Stimulated activated naive CD8-positive, alpha-beta T cell treated with anti-CD3 and anti-CD28 coated beads, Interleukin-15, Interleukin-2, amounts not matched to agents 100 ng/mL and 50 ng/mL, for 24 hours (primary cell): ENCODE results near the gene ZBTB7C.

ENCODE experiments used
- H3K27ac Mint-ChIP-seq: one replicate; pipeline ENCODE4 v1.8.0; 2021; ENCODE audit warnings: mild to moderate bottlenecking, mixed read lengths
- H3K27me3 Mint-ChIP-seq: one replicate; pipeline ENCODE4 v1.8.0; 2021; ENCODE audit warnings: mixed read lengths
- H3K36me3 Mint-ChIP-seq: one replicate; pipeline ENCODE4 v1.8.0; 2021; ENCODE audit warnings: low read depth, mixed read lengths
- H3K4me1 Mint-ChIP-seq: one replicate; pipeline ENCODE4 v1.8.0; 2021; ENCODE audit warnings: low read depth, mixed read lengths
- H3K4me3 Mint-ChIP-seq: one replicate; pipeline ENCODE4 v1.8.0; 2021; ENCODE audit warnings: mild to moderate bottlenecking, mixed read lengths
- H3K9me3 Mint-ChIP-seq: one replicate; pipeline ENCODE4 v1.8.0; 2021; ENCODE audit warnings: mixed read lengths

Gene ZBTB7C

GRCh38 chr18:48132797-48133655, 276.2 kb downstream of the ZBTB7C start:
- Mint-ChIP-seq H3K27me3 (peaks cover 67% of the 10 kb centered on the region), H3K36me3 (no peaks in the 10 kb centered on the region), H3K4me3 (no peak overlapping the region), H3K27ac (no peak overlapping the region), H3K9me3 (no peaks in the 10 kb centered on the region), H3K4me1 (peaks cover 13% of the 10 kb centered on the region)

- peaks cover 65% of the 10 kb centered on the region for H3K27me3 Mint-ChIP-seq
- no peaks in the 10 kb centered on the region for H3K36me3 Mint-ChIP-seq
- no peak overlapping the region for H3K4me3 Mint-ChIP-seq
- H3K4me1 Mint-ChIP-seq = peaks cover 2% of the 10 kb centered on the region
- no peak overlapping the region for H3K27ac Mint-ChIP-seq
- no peaks in the 10 kb centered on the region for H3K9me3 Mint-ChIP-seq
These were observed 278.1 kb downstream of the ZBTB7C start for GRCh38 chr18:48131042-48131441.

- Mint-ChIP-seq H3K4me1 (peaks cover 12% of the 10 kb centered on the region), H3K36me3 (no peaks in the 10 kb centered on the region), H3K27ac (no peak overlapping the region), H3K4me3 (no peak overlapping the region), H3K9me3 (no peaks in the 10 kb centered on the region), H3K27me3 (peaks cover 62% of the 10 kb centered on the region)
These were observed 279.5 kb downstream of the ZBTB7C start for GRCh38 chr18:48129621-48130082.

GRCh38 chr18:48127606-48128005, 281.6 kb downstream of the ZBTB7C start:
- Mint-ChIP-seq H3K27me3 (peaks cover 42% of the 10 kb centered on the region), H3K36me3 (no peaks in the 10 kb centered on the region), H3K27ac (no peak overlapping the region), H3K9me3 (no peaks in the 10 kb centered on the region), H3K4me1 (peaks cover 14% of the 10 kb centered on the region), H3K4me3 (no peak overlapping the region)

- Mint-ChIP-seq H3K4me3 (no peak overlapping the region), H3K4me1 (peaks cover 14% of the 10 kb centered on the region), H3K27ac (no peak overlapping the region), H3K36me3 (no peaks in the 10 kb centered on the region), H3K9me3 (no peaks in the 10 kb centered on the region), H3K27me3 (peaks cover 38% of the 10 kb centered on the region)
These were observed 282.9 kb downstream of the ZBTB7C start for GRCh38 chr18:48126240-48126639.

- peak overlapping the region; percentile 26 for H3K27ac Mint-ChIP-seq
- H3K9me3 Mint-ChIP-seq = no peaks in the 10 kb centered on the region
- peaks cover 14% of the 10 kb centered on the region for H3K4me1 Mint-ChIP-seq
- no peak overlapping the region for H3K4me3 Mint-ChIP-seq
- H3K36me3 Mint-ChIP-seq = no peaks in the 10 kb centered on the region
- peaks cover 38% of the 10 kb centered on the region for H3K27me3 Mint-ChIP-seq
These were observed 283.5 kb downstream of the ZBTB7C start for GRCh38 chr18:48125724-48126123.

- no peak overlapping the region for H3K4me3 Mint-ChIP-seq
- H3K27ac Mint-ChIP-seq = peak overlapping the region; percentile 26
- no peaks in the 10 kb centered on the region for H3K36me3 Mint-ChIP-seq
- H3K9me3 Mint-ChIP-seq = no peaks in the 10 kb centered on the region
- H3K27me3 Mint-ChIP-seq = peaks cover 31% of the 10 kb centered on the region
- H3K4me1 Mint-ChIP-seq = peaks cover 14% of the 10 kb centered on the region
These were observed 284.1 kb downstream of the ZBTB7C start for GRCh38 chr18:48124857-48125626.

GRCh38 chr18:48123941-48124340, 285.2 kb downstream of the ZBTB7C start:
- Mint-ChIP-seq H3K36me3 (no peaks in the 10 kb centered on the region), H3K4me1 (peaks cover 14% of the 10 kb centered on the region), H3K4me3 (no peak overlapping the region), H3K27me3 (peaks cover 26% of the 10 kb centered on the region), H3K27ac (no peak overlapping the region), H3K9me3 (no peaks in the 10 kb centered on the region)

- H3K27ac Mint-ChIP-seq = no peak overlapping the region
- no peaks in the 10 kb centered on the region for H3K9me3 Mint-ChIP-seq
- peaks cover 19% of the 10 kb centered on the region for H3K27me3 Mint-ChIP-seq
- H3K36me3 Mint-ChIP-seq = no peaks in the 10 kb centered on the region
- H3K4me3 Mint-ChIP-seq = no peak overlapping the region
- H3K4me1 Mint-ChIP-seq = peaks cover 14% of the 10 kb centered on the region
These were observed 285.9 kb downstream of the ZBTB7C start for GRCh38 chr18:48123324-48123723.

- Mint-ChIP-seq H3K27ac (no peak overlapping the region), H3K27me3 (peaks cover 14% of the 10 kb centered on the region), H3K9me3 (no peaks in the 10 kb centered on the region), H3K36me3 (no peaks in the 10 kb centered on the region), H3K4me3 (no peak overlapping the region), H3K4me1 (peaks cover 14% of the 10 kb centered on the region)
These were observed 286.4 kb downstream of the ZBTB7C start for GRCh38 chr18:48122816-48123215.

- H3K4me1 Mint-ChIP-seq = peaks cover 14% of the 10 kb centered on the region
- H3K36me3 Mint-ChIP-seq = no peaks in the 10 kb centered on the region
- H3K9me3 Mint-ChIP-seq = no peaks in the 10 kb centered on the region
- no peak overlapping the region for H3K27ac Mint-ChIP-seq
- H3K4me3 Mint-ChIP-seq = no peak overlapping the region
- peaks cover 14% of the 10 kb centered on the region for H3K27me3 Mint-ChIP-seq
These were observed 286.8 kb downstream of the ZBTB7C start for GRCh38 chr18:48122376-48122775.

GRCh38 chr18:48121752-48122151, 287.4 kb downstream of the ZBTB7C start:
- peaks cover 14% of the 10 kb centered on the region for H3K4me1 Mint-ChIP-seq
- H3K27me3 Mint-ChIP-seq = peaks cover 12% of the 10 kb centered on the region
- H3K9me3 Mint-ChIP-seq = no peaks in the 10 kb centered on the region
- no peak overlapping the region for H3K4me3 Mint-ChIP-seq
- H3K36me3 Mint-ChIP-seq = no peaks in the 10 kb centered on the region
- H3K27ac Mint-ChIP-seq = no peak overlapping the region

- no peaks in the 10 kb centered on the region for H3K4me1 Mint-ChIP-seq
- no peaks in the 10 kb centered on the region for H3K27me3 Mint-ChIP-seq
- no peaks in the 10 kb centered on the region for H3K9me3 Mint-ChIP-seq
- H3K27ac Mint-ChIP-seq = no peak overlapping the region
- H3K4me3 Mint-ChIP-seq = no peak overlapping the region
- no peaks in the 10 kb centered on the region for H3K36me3 Mint-ChIP-seq
These were observed 290.0 kb downstream of the ZBTB7C start for GRCh38 chr18:48119204-48119603.

- Mint-ChIP-seq H3K9me3 (no peaks in the 10 kb centered on the region), H3K4me3 (no peak overlapping the region), H3K4me1 (no peaks in the 10 kb centered on the region), H3K27me3 (no peaks in the 10 kb centered on the region), H3K36me3 (no peaks in the 10 kb centered on the region), H3K27ac (no peak overlapping the region)
These were observed 292.1 kb downstream of the ZBTB7C start for GRCh38 chr18:48116873-48117630.

- H3K9me3 Mint-ChIP-seq = no peaks in the 10 kb centered on the region
- no peaks in the 10 kb centered on the region for H3K27me3 Mint-ChIP-seq
- H3K36me3 Mint-ChIP-seq = no peaks in the 10 kb centered on the region
These were observed 293.2 kb downstream of the ZBTB7C start for GRCh38 chr18:48116017-48116416.

More at GRCh38 chr18:48116017-48116416, 293.2 kb downstream of the ZBTB7C start:
- Mint-ChIP-seq H3K4me1 (no peaks in the 10 kb centered on the region), H3K4me3 (no peak overlapping the region), H3K27ac (no peak overlapping the region)
